PC-3 (cell line): ENCODE results near the gene EGFL8. TPM values are rescaled to one million over a fixed set of nuclear protein-coding genes. Genes with fewer than 3 reads are reported as not detected.

Experiments used
- ATAC-seq: fragments of 200-7000 bp; cut with Tn5 transposase; 2 replicates; pipeline ENCODE4 v1.9.1; 2020; ENCODE audit warnings: mild to moderate bottlenecking, moderate library complexity
- BruUV-seq: library from RNA; stranded (reverse); fragments of 400-500 nt; replicated peaks from 2 replicates; lab custom pipeline; 2021; lab: Mats Ljungman, UMichigan
- CTCF ChIA-PET: fragments of 300-600 bp; sonication (Branson Sonifier 250); formaldehyde crosslinking; loops from one replicate; lab custom pipeline; 2022; ENCODE audit warnings: antibody characterized with exemption; lab: Charles Lee
- POLR2A ChIA-PET: fragments of 300-600 bp; sonication (Branson Sonifier 250); formaldehyde crosslinking; loops from one replicate; lab custom pipeline; 2022; ENCODE audit warnings: antibody characterized with exemption; ENCODE audit not compliant: unreplicated experiment; lab: Charles Lee
- DNase-seq: peaks from one replicate; pipeline ENCODE4 v3.0.0-alpha.2; 2015
- H2AFZ ChIP-seq: fragments of 300-600 bp; sonication (generic); 2 replicates; pipeline ENCODE4 v1.6.0; 2016; ENCODE audit warnings: antibody characterized with exemption, low read length
- H3F3A ChIP-seq: fragments of 300-600 bp; sonication (generic); one replicate; pipeline ENCODE4 v1.6.0; 2017; ENCODE audit warnings: antibody characterized with exemption, low read length, control low read depth, mild to moderate bottlenecking; ENCODE audit not compliant: unreplicated experiment
- H3K27ac ChIP-seq: fragments of 300-600 bp; sonication (generic); 2 replicates; pipeline ENCODE4 v1.5.1; 2016; ENCODE audit warnings: mild to moderate bottlenecking, low read length
- H3K27me3 ChIP-seq: fragments of 300-600 bp; sonication (generic); 2 replicates; pipeline ENCODE4 v1.6.1; 2016; ENCODE audit warnings: low read length, mixed read lengths
- H3K36me3 ChIP-seq: fragments of 300-600 bp; sonication (generic); 2 replicates; pipeline ENCODE4 v1.6.1; 2016; ENCODE audit warnings: low read depth, mixed run types, low read length, mixed read lengths
- H3K4me1 ChIP-seq: fragments of 300-600 bp; sonication (generic); 2 replicates; pipeline ENCODE4 v1.5.1; 2016; ENCODE audit warnings: low read length; ENCODE audit not compliant: insufficient read depth
- H3K4me2 ChIP-seq: fragments of 300-600 bp; sonication (generic); 2 replicates; pipeline ENCODE4 v1.6.0; 2016; ENCODE audit warnings: low read length
- H3K4me3 ChIP-seq: fragments of 300-600 bp; sonication (generic); 2 replicates; pipeline ENCODE4 v1.5.1; 2016; ENCODE audit warnings: mild to moderate bottlenecking, low read length, mixed read lengths
- H3K79me2 ChIP-seq: fragments of 300-600 bp; sonication (generic); 2 replicates; pipeline ENCODE4 v1.6.1; 2017; ENCODE audit warnings: low read length, mixed read lengths
- H3K9ac ChIP-seq: fragments of 300-600 bp; sonication (generic); 2 replicates; pipeline ENCODE4 v1.6.0; 2016; ENCODE audit warnings: mild to moderate bottlenecking, low read length
- H3K9me2 ChIP-seq: fragments of 300-600 bp; sonication (generic); replicated peaks from 2 replicates; pipeline ENCODE4 v1.6.1; 2016; ENCODE audit warnings: mixed run types, low read length, mixed read lengths
- H3K9me3 ChIP-seq: fragments of 300-600 bp; sonication (generic); 2 replicates; pipeline ENCODE4 v1.6.1; 2016; ENCODE audit warnings: low read length, mixed read lengths
- H4K20me1 ChIP-seq: fragments of 300-600 bp; sonication (generic); 2 replicates; pipeline ENCODE4 v1.6.1; 2016; ENCODE audit warnings: low read length, mixed read lengths
- CTCF ChIP-seq: fragments of 300-600 bp; sonication (generic); conservative IDR thresholded peaks from 2 replicates; pipeline ENCODE4 v1.5.1; 2017; ENCODE audit warnings: antibody characterized with exemption, low read depth, mild to moderate bottlenecking, low read length
- EZH2 ChIP-seq: fragments of 300-600 bp; sonication (generic); IDR thresholded peaks from one replicate; pipeline ENCODE4 v1.6.1; 2017; ENCODE audit warnings: antibody characterized with exemption, mild to moderate bottlenecking, low read length; ENCODE audit not compliant: unreplicated experiment
- EZH2phosphoT487 ChIP-seq: fragments of 300-600 bp; sonication (generic); IDR thresholded peaks from 2 replicates; pipeline ENCODE4 v1.6.1; 2018; ENCODE audit warnings: mild to moderate bottlenecking, antibody characterized with exemption, low read length, borderline replicate concordance
- intact Hi-C: fragments of 100-400 bp; cut with micrococcal nuclease; formaldehyde crosslinking; loops from 2 replicates; pipeline ENCODE4 v1.9.0; 2023
- total RNA-seq: library from RNA; depleted of rRNA; stranded (reverse); fragments of >200 nt; gene quantifications from 2 replicates; pipeline ENCODE4 v1.2.3, GENCODE V29; 2014

Gene EGFL8
- total RNA-seq, 1 experiment from 2014 or later: 7.9 TPM

GRCh38 chr6:32179766-32180405 is 15.5 kb downstream of the EGFL8 start:
- H3K9ac ChIP-seq: no peak overlapping the region
- DNase-seq: no peak
- TSS peak; percentile 25 for BruUV-seq
- H3K36me3 ChIP-seq: peaks cover 5% of the 10 kb centered on the region
- H3F3A ChIP-seq: no peaks in the 10 kb centered on the region
- H3K9me2 ChIP-seq: no peaks in the 10 kb centered on the region
- ChIA-PET CTCF (no interaction called here), POLR2A (no interaction called here)
- peaks cover 21% of the 10 kb centered on the region for H3K79me2 ChIP-seq
- peak overlapping the region; percentile 100 for H3K4me2 ChIP-seq
- no peak overlapping the region for H2AFZ ChIP-seq
- H3K4me1 ChIP-seq: peaks cover 29% of the 10 kb centered on the region
- H3K4me3 ChIP-seq: peak overlapping the region; percentile 94; the same call in 1 of the 2 replicates
- no peaks in the 10 kb centered on the region for H3K9me3 ChIP-seq
- intact Hi-C loops: loop anchor here (5.0 kb wide), 1 partner anchor 223 kb away; the partner anchor contains the start of genes NELFE and SKIC2
- no peak for ATAC-seq
- H3K27ac ChIP-seq: no peak overlapping the region
- no peaks in the 10 kb centered on the region for H4K20me1 ChIP-seq
- TF ChIP-seq CTCF: no peak
- TF ChIP-seq EZH2phosphoT487: no peak
- no peak for TF ChIP-seq EZH2
- H3K27me3 ChIP-seq: no peaks in the 10 kb centered on the region

- no peaks in the 10 kb centered on the region for H3F3A ChIP-seq
- no peaks in the 10 kb centered on the region for H3K9me3 ChIP-seq
- no peak overlapping the region for H3K4me3 ChIP-seq
- no peaks in the 10 kb centered on the region for H3K27me3 ChIP-seq
- H3K9me2 ChIP-seq: no peaks in the 10 kb centered on the region
- ATAC-seq: no peak
- no peak overlapping the region for H3K27ac ChIP-seq
- no TSS peak for BruUV-seq
- H3K79me2 ChIP-seq: peaks cover 12% of the 10 kb centered on the region
- H4K20me1 ChIP-seq: no peaks in the 10 kb centered on the region
- H3K4me2 ChIP-seq: no peak overlapping the region
- ChIA-PET CTCF (no interaction called here), POLR2A (no interaction called here)
- no peak for DNase-seq
- peaks cover 22% of the 10 kb centered on the region for H3K4me1 ChIP-seq
- no peak for TF ChIP-seq CTCF
- no peak for TF ChIP-seq EZH2phosphoT487
- peaks cover 5% of the 10 kb centered on the region for H3K36me3 ChIP-seq
- intact Hi-C loops: no loop called here
- H2AFZ ChIP-seq: no peak overlapping the region
- H3K9ac ChIP-seq: no peak overlapping the region
These were observed 16.8 kb downstream of the EGFL8 start for GRCh38 chr6:32181148-32181702.

- Histone ChIP-seq H3K27me3 (no peaks in the 10 kb centered on the region), H3K27ac (no peak overlapping the region), H3K9me2 (no peaks in the 10 kb centered on the region), H3K4me1 (peaks cover 14% of the 10 kb centered on the region), H3K9ac (no peak overlapping the region), H3K79me2 (peaks cover 12% of the 10 kb centered on the region), H3F3A (no peaks in the 10 kb centered on the region), H3K4me2 (no peak overlapping the region), H3K36me3 (peaks cover 5% of the 10 kb centered on the region), H3K4me3 (no peak overlapping the region), H2AFZ (no peak overlapping the region), H3K9me3 (no peaks in the 10 kb centered on the region), H4K20me1 (no peaks in the 10 kb centered on the region)
- BruUV-seq: no TSS peak
- DNase-seq (no peak), ATAC-seq (no peak)
- TF ChIP-seq EZH2 (no peak), EZH2phosphoT487 (no peak), CTCF (no peak)
- intact Hi-C loops: no loop called here
- POLR2A ChIA-PET: interaction anchor here (0.6 kb wide), 1 partner anchor 14 kb away, joined by 3 read pairs; no protein-coding TSS in a partner anchor
- CTCF ChIA-PET: no interaction called here
These were observed 17.6 kb downstream of the EGFL8 start for GRCh38 chr6:32181915-32182529.
